ENCODE results near the gene DENND1B. TPM values are rescaled to one million over a fixed set of nuclear protein-coding genes. Genes with fewer than 3 reads are reported as not detected.
A peak's percentile ranks its signal among the peaks of the same experiment; 100 is the strongest.

DENND1B gene
- total RNA-seq, 1 experiment from 2014 or later = 20.9 TPM

DNA sequence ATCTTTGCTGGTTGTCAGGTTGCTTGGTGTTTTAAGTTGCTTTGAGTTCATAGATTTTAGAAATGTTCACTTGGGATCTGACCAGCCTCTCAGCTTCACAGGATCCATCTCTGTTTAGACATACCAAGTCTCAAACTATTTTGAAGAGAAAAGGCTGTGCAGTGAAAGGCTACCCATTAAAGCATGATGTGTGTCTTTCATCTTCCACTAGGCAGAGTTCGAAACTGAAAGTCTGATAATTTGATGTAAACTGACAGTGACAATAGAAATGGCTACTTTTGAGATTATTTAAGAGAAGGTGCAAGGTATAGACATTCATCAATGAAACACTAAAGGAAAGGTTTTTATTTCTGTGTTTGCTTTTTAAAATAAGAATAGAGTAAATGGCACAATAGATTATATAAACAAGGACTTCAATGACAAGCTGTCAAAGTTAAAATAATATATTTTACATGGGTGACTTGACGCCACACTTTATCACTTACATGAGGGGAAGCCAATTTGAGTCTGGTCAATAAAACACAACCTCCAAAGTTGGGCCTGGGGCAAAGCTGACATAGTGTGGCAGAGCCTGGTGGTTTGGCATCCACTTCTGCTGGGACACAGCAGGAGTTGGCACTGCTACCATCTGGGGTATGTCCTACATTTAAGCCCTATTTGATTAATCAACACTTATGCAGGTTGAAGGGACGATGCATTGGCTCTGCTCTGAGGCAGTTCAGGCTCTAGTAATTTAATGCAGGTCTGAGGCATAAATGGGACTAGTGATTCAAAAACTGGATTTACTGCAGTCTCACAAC, 309.6 kb downstream of the DENND1B start:
- H3K27me3 Mint-ChIP-seq (ENCODE audit: insufficient read depth, unreplicated experiment) = no peaks in the 10 kb centered on the region
- POLR2A ChIA-PET = interaction anchor here (0.6 to 0.9 kb wide), 2 partner anchors 18 to 19 kb away, joined by 4 to 5 read pairs; no protein-coding TSS in a partner anchor
- no peaks in the 10 kb centered on the region for H3K36me3 Mint-ChIP-seq (ENCODE audit: insufficient read depth, unreplicated experiment)
- no TSS peak for BruUV-seq (replicated peaks)
- CTCF ChIA-PET = interaction anchor here (0.6 kb wide), 1 partner anchor 22 kb away, joined by 3 read pairs; no protein-coding TSS in a partner anchor
- TF ChIP-seq, protein P1, sequence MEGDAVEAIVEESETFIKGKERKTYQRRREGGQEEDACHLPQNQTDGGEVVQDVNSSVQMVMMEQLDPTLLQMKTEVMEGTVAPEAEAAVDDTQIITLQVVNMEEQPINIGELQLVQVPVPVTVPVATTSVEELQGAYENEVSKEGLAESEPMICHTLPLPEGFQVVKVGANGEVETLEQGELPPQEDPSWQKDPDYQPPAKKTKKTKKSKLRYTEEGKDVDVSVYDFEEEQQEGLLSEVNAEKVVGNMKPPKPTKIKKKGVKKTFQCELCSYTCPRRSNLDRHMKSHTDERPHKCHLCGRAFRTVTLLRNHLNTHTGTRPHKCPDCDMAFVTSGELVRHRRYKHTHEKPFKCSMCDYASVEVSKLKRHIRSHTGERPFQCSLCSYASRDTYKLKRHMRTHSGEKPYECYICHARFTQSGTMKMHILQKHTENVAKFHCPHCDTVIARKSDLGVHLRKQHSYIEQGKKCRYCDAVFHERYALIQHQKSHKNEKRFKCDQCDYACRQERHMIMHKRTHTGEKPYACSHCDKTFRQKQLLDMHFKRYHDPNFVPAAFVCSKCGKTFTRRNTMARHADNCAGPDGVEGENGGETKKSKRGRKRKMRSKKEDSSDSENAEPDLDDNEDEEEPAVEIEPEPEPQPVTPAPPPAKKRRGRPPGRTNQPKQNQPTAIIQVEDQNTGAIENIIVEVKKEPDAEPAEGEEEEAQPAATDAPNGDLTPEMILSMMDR (IDR thresholded peaks at IDR 0.05; ENCODE audit: unreplicated experiment) = no peak
- intact Hi-C loops (cut with micrococcal nuclease) = loop anchor here (2.0 kb wide), 1 partner anchor 65 kb away; no protein-coding TSS in a partner anchor
- DNase-seq (ENCODE audit: unreplicated experiment) = no peak
- H3K27ac Mint-ChIP-seq (ENCODE audit: low read depth, unreplicated experiment) = no peak overlapping the region
- H3K9me3 Mint-ChIP-seq (ENCODE audit: unreplicated experiment) = no peaks in the 10 kb centered on the region
- H3K4me3 Mint-ChIP-seq (ENCODE audit: unreplicated experiment) = no peak overlapping the region
- H3K4me1 Mint-ChIP-seq (ENCODE audit: insufficient read depth, unreplicated experiment) = peaks cover 17% of the 10 kb centered on the region

DNA sequence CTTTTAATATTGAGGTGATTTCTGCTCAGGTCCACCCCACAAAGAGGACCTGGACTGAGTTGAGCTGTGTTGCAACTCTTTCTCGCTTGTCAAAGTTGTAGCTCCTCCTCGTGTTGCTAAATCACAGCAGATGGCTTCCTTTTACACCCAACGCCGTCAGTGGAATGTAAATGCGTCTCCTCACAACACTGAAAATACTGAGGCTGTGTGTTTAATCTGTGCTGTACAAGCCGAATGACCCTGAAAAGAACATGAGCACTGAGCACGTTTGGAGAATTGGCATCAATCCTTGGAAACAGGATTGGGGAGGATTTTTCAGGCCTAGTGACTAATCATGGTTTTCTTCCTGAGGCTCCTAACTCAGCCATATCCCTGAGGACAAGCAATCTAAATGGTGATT, 311.2 kb downstream of the DENND1B start:
- H3K4me1 Mint-ChIP-seq (ENCODE audit: insufficient read depth, unreplicated experiment) = peaks cover 17% of the 10 kb centered on the region

DNA sequence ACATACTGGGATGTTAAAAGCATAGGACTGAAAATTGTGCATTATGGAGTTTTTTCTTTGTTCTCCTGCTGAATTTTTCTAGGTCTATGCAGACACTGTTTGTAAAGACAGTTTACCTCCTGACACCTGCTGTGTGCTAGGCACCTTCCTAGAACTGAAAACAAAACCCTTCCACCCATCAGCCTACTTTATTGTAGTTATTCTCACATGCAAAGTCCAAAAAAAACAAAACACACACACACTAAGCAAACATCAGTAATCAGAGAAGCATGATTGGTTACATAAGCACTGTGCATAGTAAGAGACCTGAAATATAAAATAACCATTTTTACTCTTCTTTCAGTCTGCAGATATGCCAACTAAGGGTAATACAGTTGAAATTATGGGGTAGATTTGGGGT, 312.1 kb downstream of the DENND1B start:
- DNase-seq (ENCODE audit: unreplicated experiment) = peak; percentile 23

More for the DNA sequence above, 311.2 kb downstream of the DENND1B start:
- H3K36me3 Mint-ChIP-seq (ENCODE audit: insufficient read depth, unreplicated experiment) = no peaks in the 10 kb centered on the region
- intact Hi-C loops (cut with micrococcal nuclease) = loop anchor here (2.0 kb wide), 1 partner anchor 63 kb away; no protein-coding TSS in a partner anchor
- TF ChIP-seq, protein P1 (IDR thresholded peaks at IDR 0.05; ENCODE audit: unreplicated experiment) = no peak
- no peaks in the 10 kb centered on the region for H3K9me3 Mint-ChIP-seq (ENCODE audit: unreplicated experiment)
- POLR2A ChIA-PET = interaction anchor here (0.6 to 1.0 kb wide), 3 partner anchors 8 to 1025 kb away, joined by 3 read pairs; no protein-coding TSS in a partner anchor
- H3K27me3 Mint-ChIP-seq (ENCODE audit: insufficient read depth, unreplicated experiment) = no peaks in the 10 kb centered on the region
- CTCF ChIA-PET = interaction anchor here (1.0 kb wide), 1 partner anchor 8 kb away, joined by 4 read pairs; no protein-coding TSS in a partner anchor
- H3K4me3 Mint-ChIP-seq (ENCODE audit: unreplicated experiment) = peak overlapping the region; percentile 42
- peak; percentile 87 for DNase-seq (ENCODE audit: unreplicated experiment)
- H3K27ac Mint-ChIP-seq (ENCODE audit: low read depth, unreplicated experiment) = peak overlapping the region; percentile 95
- BruUV-seq (replicated peaks) = no TSS peak

DNA sequence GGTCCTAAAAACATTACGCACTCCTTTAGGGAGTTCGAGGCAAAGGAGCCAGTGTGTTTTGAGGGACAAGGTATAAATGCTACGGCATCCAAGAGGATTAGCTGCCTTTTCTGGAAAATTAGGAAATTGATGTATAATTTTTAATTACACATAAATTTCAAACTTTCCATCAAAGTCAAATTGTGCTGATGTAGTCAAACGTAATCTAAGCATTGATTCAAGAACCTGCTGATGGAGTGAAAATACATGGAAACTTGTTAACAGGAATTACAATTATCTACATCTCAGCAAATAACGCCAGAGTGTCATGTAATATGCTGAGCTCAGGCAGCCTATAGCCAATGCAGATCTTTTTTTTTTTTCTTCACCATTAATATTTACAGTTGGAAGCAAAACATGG, 312.7 kb downstream of the DENND1B start:
- Mint-ChIP-seq H3K36me3 (ENCODE audit: insufficient read depth, unreplicated experiment) (no peaks in the 10 kb centered on the region), H3K9me3 (ENCODE audit: unreplicated experiment) (no peaks in the 10 kb centered on the region), H3K4me1 (ENCODE audit: insufficient read depth, unreplicated experiment) (peaks cover 17% of the 10 kb centered on the region), H3K4me3 (ENCODE audit: unreplicated experiment) (no peak overlapping the region), H3K27ac (ENCODE audit: low read depth, unreplicated experiment) (no peak overlapping the region), H3K27me3 (ENCODE audit: insufficient read depth, unreplicated experiment) (no peaks in the 10 kb centered on the region)
- TF ChIP-seq, protein P1 (IDR thresholded peaks at IDR 0.05; ENCODE audit: unreplicated experiment) = no peak
- ChIA-PET CTCF (interaction anchor here (0.6 to 1.7 kb wide), 5 partner anchors 8 to 1251 kb away, joined by 3 to 4 read pairs (median 3); no protein-coding TSS in a partner anchor), POLR2A (no interaction called here)
- intact Hi-C loops (cut with micrococcal nuclease) = no loop called here
- BruUV-seq (replicated peaks) = no TSS peak
- DNase-seq (ENCODE audit: unreplicated experiment) = no peak

More for the DNA sequence above, 312.1 kb downstream of the DENND1B start:
- CTCF ChIA-PET = interaction anchor here (0.7 to 1.7 kb wide), 2 partner anchors 39 to 463 kb away, joined by 3 to 4 read pairs; no protein-coding TSS in a partner anchor
- POLR2A ChIA-PET = interaction anchor here (1.0 kb wide), 1 partner anchor 9 kb away, joined by 3 read pairs; no protein-coding TSS in a partner anchor
- no peaks in the 10 kb centered on the region for H3K27me3 Mint-ChIP-seq (ENCODE audit: insufficient read depth, unreplicated experiment)
- intact Hi-C loops (cut with micrococcal nuclease) = no loop called here
- peaks cover 17% of the 10 kb centered on the region for H3K4me1 Mint-ChIP-seq (ENCODE audit: insufficient read depth, unreplicated experiment)
- no TSS peak for BruUV-seq (replicated peaks)
- H3K4me3 Mint-ChIP-seq (ENCODE audit: unreplicated experiment) = no peak overlapping the region
- no peak overlapping the region for H3K27ac Mint-ChIP-seq (ENCODE audit: low read depth, unreplicated experiment)
- H3K36me3 Mint-ChIP-seq (ENCODE audit: insufficient read depth, unreplicated experiment) = no peaks in the 10 kb centered on the region
- no peaks in the 10 kb centered on the region for H3K9me3 Mint-ChIP-seq (ENCODE audit: unreplicated experiment)
- TF ChIP-seq, protein P1 (IDR thresholded peaks at IDR 0.05; ENCODE audit: unreplicated experiment) = no peak
